Lower leg skin (tissue), 4 donors: ENCODE results near the gene MX2. TPM values are rescaled to one million over a fixed set of nuclear protein-coding genes. Genes with fewer than 3 reads are reported as not detected.
A peak's percentile ranks its signal among the peaks of the same experiment; 100 is the strongest.

Experiments used
- DNase-seq, 2 donors: peaks; one replicate each; pipeline ENCODE4 v3.0.0-alpha.2; 2019; ENCODE audit warnings: low spot score in 2 of 2
- H3K4me3 ChIP-seq: fragments of 200-600 bp; sonication (generic); 2 replicates; pipeline ENCODE4 v1.5.1; 2017; ENCODE audit warnings: mild to moderate bottlenecking, low read depth; ENCODE audit not compliant: poor library complexity, severe bottlenecking
- CTCF ChIP-seq, 3 donors: fragments of 450-650 bp; IDR thresholded peaks; one replicate each; pipeline ENCODE4 v1.5.1; 2016; ENCODE audit warnings: antibody characterized with exemption in 3 of 3, mild to moderate bottlenecking in 3 of 3, moderate library complexity in 2 of 3
- POLR2A ChIP-seq, 2 donors: fragments of 450-650 bp; IDR thresholded peaks; one replicate each; pipeline ENCODE4 v1.6.1; 2016 to 2017; ENCODE audit warnings: antibody characterized with exemption in 2 of 2, mild to moderate bottlenecking in 1 of 2, moderate library complexity in 1 of 2
- WGBS, 2 donors: methylation state at CpG; one replicate each; pipeline ENCODE4 v1.1.5; 2018; 5-methylcytosine and 5-hydroxymethylcytosine counted together
- intact Hi-C: fragments of 100-400 bp; cut with DNase I; formaldehyde crosslinking; loops from one replicate; pipeline ENCODE4 v1.15.0; 2023; ENCODE audit warnings: low total_unique reads
- total RNA-seq, 4 donors: library from RNA; depleted of rRNA; stranded (reverse); fragments of >200 nt; gene quantifications; one replicate each; pipeline ENCODE4 v1.1.0, GENCODE V29; 2016

MX2 gene
- total RNA-seq, 4 donors from 2014 or later: 1.9 to 10.3 (median 6.0) TPM

GRCh38 chr21:41429925-41430491, 68.2 kb downstream of the MX2 start:
- intact Hi-C loops: no loop called here
- TF ChIP-seq CTCF (IDR thresholded peaks at IDR 0.05): no peak
- H3K4me3 ChIP-seq: no peak overlapping the region
- no peak for DNase-seq
- 83 to 85% methylated on average over 9 of the region's 9 CpGs for WGBS, 2 donors

GRCh38 chr21:41431788-41432548, 70.1 kb downstream of the MX2 start:
- 87 to 91% methylated on average over 16 of the region's 16 CpGs for WGBS, 2 donors
- intact Hi-C loops: no loop called here
- no peak for TF ChIP-seq CTCF (IDR thresholded peaks at IDR 0.05)
- no peak for TF ChIP-seq POLR2A (IDR thresholded peaks at IDR 0.05)
- no peak overlapping the region for H3K4me3 ChIP-seq
- DNase-seq: peak in 1 of 2 donors; percentile 65

DNA sequence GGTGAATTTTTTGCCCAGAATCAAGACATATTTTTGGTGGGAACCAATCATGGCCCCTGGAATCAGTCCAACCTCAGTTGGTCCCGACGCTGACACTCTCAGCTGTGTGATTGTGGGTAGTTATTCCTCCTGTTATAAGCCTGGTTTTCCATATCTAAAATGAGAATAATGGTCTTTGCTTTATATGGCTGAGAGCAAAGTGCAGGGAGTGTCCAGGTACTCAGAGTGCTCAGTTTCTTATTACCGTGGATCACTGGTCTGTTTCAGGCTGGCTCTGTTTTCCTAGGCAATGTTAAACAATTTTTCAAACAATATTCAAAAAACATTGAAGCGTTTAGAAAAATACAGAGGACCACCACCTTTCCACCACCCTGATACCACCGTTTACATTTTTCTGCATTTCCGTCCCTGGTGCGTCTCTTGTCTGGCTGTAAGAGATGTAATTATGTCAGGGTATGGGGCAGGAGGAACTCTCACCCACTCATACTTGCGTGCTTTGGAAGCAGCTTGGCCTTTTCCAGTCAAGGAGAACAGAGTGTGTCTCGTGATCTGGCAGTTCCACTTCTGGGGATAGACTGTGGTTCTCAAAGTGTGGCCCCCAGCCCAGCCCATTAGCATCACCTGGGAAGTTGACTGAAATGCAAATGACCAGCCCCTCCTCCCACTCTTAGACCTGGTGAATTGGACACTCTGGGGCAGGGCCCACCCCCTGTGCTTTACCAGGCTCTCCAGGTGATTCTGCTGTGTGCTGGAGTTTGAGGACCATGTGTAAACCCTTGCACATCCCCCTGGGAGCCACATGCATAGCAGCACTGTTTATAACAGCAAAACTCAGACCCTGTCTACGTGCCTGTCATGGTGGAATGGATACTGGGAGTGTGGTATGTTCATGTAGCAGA, 71.0 kb downstream of the MX2 start:
- no peak for DNase-seq
- H3K4me3 ChIP-seq: no peak overlapping the region
- TF ChIP-seq CTCF (IDR thresholded peaks at IDR 0.05) (no peak), POLR2A (IDR thresholded peaks at IDR 0.05) (no peak)
- 75 to 84% methylated on average over 10 of the region's 10 CpGs for WGBS, 2 donors
- intact Hi-C loops: no loop called here

GRCh38 chr21:41433566-41433965, 71.7 kb downstream of the MX2 start:
- intact Hi-C loops: no loop called here
- DNase-seq: no peak
- TF ChIP-seq POLR2A (IDR thresholded peaks at IDR 0.05) (no peak), CTCF (IDR thresholded peaks at IDR 0.05) (no peak)
- 93 to 97% methylated on average over 2 of the region's 2 CpGs for WGBS, 2 donors
- no peak overlapping the region for H3K4me3 ChIP-seq

- no peak for TF ChIP-seq POLR2A (IDR thresholded peaks at IDR 0.05)
- 94 to 98% methylated on average over 11 of the region's 11 CpGs for WGBS, 2 donors
- intact Hi-C loops: no loop called here
- no peak overlapping the region for H3K4me3 ChIP-seq
- peak in 1 of 2 donors; percentile 40 for DNase-seq
These were observed 73.9 kb downstream of the MX2 start for GRCh38 chr21:41435706-41436105.

- 65 to 66% methylated on average over 2 of the region's 2 CpGs for WGBS, 2 donors
- no peak overlapping the region for H3K4me3 ChIP-seq
- DNase-seq: no peak
- TF ChIP-seq POLR2A (IDR thresholded peaks at IDR 0.05) (no peak), CTCF (IDR thresholded peaks at IDR 0.05) (no peak)
- intact Hi-C loops: no loop called here
These were observed 75.9 kb downstream of the MX2 start for GRCh38 chr21:41437729-41438128.
